GM20000 (cell line): ENCODE data around the gene ENO4.

Experiments used
- DNase-seq: peaks from one replicate; pipeline ENCODE4 v3.0.0; 2012; ENCODE audit warnings: low spot score
- TF ChIP-seq, protein P1 (sequence below): IDR thresholded peaks from 2 replicates; pipeline ENCODE4 v1.5.1; 2012; ENCODE audit warnings: mild to moderate bottlenecking, control low read depth; ENCODE audit errors: extremely low read depth, missing control alignments

The ENO4 gene

GRCh38 chr10:116893686-116894037 is 44.4 kb downstream of the ENO4 start:
- no peak for DNase-seq
- TF ChIP-seq, protein P1, sequence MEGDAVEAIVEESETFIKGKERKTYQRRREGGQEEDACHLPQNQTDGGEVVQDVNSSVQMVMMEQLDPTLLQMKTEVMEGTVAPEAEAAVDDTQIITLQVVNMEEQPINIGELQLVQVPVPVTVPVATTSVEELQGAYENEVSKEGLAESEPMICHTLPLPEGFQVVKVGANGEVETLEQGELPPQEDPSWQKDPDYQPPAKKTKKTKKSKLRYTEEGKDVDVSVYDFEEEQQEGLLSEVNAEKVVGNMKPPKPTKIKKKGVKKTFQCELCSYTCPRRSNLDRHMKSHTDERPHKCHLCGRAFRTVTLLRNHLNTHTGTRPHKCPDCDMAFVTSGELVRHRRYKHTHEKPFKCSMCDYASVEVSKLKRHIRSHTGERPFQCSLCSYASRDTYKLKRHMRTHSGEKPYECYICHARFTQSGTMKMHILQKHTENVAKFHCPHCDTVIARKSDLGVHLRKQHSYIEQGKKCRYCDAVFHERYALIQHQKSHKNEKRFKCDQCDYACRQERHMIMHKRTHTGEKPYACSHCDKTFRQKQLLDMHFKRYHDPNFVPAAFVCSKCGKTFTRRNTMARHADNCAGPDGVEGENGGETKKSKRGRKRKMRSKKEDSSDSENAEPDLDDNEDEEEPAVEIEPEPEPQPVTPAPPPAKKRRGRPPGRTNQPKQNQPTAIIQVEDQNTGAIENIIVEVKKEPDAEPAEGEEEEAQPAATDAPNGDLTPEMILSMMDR, result no peak

- DNase-seq, result no peak
- TF ChIP-seq, protein P1, result no peak
Observed at GRCh38 chr10:116899626-116900025, 50.3 kb downstream of the ENO4 start.

DNA sequence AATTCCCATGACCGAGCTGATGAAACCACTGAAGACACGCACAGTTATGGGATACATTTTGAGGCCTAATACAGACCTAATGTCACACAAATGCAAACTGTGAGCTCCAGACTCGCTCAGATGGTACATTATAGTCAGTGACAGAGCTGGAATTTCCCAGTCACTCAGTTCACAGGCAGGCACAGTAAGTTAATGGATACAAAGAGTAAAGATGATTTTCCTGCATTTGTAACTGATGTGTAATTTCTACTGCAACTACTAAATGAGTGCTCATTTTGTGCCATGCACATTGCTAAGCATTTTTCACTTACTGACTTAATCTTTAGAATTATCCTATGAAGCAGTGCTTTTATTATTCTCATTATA is 56.5 kb downstream of the ENO4 start:
- no peak for DNase-seq
- TF ChIP-seq, protein P1, result no peak

- TF ChIP-seq, protein P1, result no peak
Observed at GRCh38 chr10:116907245-116907987, 58.1 kb downstream of the ENO4 start.

GRCh38 chr10:116909307-116909706 is 60.0 kb downstream of the ENO4 start:
- DNase-seq, result no peak
- TF ChIP-seq, protein P1, result no peak

More at GRCh38 chr10:116907245-116907987, 58.1 kb downstream of the ENO4 start:
- no peak for DNase-seq

DNA sequence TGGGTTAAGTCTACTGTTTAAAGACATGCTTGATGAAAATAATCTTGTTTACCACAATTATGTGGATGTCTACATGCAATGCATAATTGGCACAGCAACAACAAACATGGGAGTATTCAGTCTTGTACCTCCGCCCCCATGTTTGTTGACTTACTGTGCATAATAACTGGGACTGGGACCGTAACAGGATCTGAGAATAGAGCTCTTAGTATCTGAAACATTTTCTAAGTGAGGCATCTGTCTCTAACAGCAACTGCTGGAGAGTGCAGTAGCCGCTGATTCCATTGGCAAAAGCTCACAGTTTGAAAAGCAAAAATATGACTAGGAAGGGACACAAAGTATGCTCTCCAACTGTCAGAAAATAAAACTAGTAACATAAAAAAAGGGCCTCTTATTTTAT is 61.6 kb downstream of the ENO4 start:
- TF ChIP-seq, protein P1, result no peak
- no peak for DNase-seq

GRCh38 chr10:116912162-116912561 is 62.9 kb downstream of the ENO4 start:
- no peak for DNase-seq
- TF ChIP-seq, protein P1, result no peak
